Measurements from ENCODE around the gene DNAJB2. TPM values are rescaled to one million over a fixed set of nuclear protein-coding genes. Genes with fewer than 3 reads are reported as not detected.

The DNAJB2 gene
- total RNA-seq, 1 donor from 2014 or later = 59.2 TPM

DNA sequence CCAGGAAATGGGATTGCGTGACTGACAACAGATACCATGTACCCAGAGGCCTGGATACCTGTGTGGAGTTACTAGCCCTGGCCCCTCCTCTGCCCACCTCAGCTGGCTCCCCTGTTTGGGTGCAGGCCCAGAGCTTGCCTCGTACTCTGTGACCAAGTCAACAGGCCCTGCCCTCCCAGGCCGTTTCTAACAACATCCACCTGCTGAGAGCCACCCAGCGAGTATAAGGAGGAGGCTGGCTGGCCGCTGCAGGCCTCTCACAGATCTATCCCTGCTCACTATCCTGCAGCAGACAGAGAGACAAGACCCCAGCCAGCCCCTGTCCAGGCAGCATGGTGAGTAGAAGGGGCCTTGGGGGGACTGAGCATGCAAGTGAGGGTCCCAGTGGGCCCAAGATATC lies 12.9 kb upstream of the DNAJB2 start:
- Mint-ChIP-seq H3K4me1 (no peaks in the 10 kb centered on the region), H3K27ac (ENCODE audit: unreplicated experiment) (no peak overlapping the region), H3K27me3 (ENCODE audit: low read depth) (peaks cover 70% of the 10 kb centered on the region), H3K9me3 (no peaks in the 10 kb centered on the region), H3K4me3 (no peak overlapping the region), H3K36me3 (ENCODE audit: low read depth) (no peaks in the 10 kb centered on the region)
- no peak for DNase-seq (ENCODE audit: low read depth, low spot score)
- TF ChIP-seq, protein P1, sequence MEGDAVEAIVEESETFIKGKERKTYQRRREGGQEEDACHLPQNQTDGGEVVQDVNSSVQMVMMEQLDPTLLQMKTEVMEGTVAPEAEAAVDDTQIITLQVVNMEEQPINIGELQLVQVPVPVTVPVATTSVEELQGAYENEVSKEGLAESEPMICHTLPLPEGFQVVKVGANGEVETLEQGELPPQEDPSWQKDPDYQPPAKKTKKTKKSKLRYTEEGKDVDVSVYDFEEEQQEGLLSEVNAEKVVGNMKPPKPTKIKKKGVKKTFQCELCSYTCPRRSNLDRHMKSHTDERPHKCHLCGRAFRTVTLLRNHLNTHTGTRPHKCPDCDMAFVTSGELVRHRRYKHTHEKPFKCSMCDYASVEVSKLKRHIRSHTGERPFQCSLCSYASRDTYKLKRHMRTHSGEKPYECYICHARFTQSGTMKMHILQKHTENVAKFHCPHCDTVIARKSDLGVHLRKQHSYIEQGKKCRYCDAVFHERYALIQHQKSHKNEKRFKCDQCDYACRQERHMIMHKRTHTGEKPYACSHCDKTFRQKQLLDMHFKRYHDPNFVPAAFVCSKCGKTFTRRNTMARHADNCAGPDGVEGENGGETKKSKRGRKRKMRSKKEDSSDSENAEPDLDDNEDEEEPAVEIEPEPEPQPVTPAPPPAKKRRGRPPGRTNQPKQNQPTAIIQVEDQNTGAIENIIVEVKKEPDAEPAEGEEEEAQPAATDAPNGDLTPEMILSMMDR (conservative IDR thresholded peaks at IDR 0.05) = no peak

DNA sequence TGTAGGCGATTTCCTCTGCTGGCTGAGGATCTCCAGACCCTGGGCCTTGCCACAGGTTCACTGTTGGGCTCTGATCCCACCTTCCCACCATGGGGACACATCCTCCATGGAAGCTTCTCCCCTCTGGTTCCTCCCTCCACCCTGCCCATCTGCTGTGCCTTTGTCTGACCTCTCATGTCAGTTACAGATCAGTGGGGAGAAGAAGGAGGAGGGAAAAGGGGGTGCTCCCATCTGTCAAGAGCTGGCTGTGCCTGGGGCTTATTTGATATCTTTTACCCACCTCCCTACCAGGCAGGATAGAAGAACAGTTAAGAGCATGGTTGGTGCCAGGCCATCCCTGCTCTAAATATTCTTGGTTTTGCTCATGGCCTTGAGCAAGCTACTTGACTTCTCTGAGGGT lies 12.3 kb upstream of the DNAJB2 start:
- no peaks in the 10 kb centered on the region for H3K36me3 Mint-ChIP-seq (ENCODE audit: low read depth)
- no peaks in the 10 kb centered on the region for H3K4me1 Mint-ChIP-seq
- TF ChIP-seq, protein P1 (conservative IDR thresholded peaks at IDR 0.05) = no peak
- no peak for DNase-seq (ENCODE audit: low read depth, low spot score)
- H3K9me3 Mint-ChIP-seq = no peaks in the 10 kb centered on the region
- no peak overlapping the region for H3K27ac Mint-ChIP-seq (ENCODE audit: unreplicated experiment)
- H3K4me3 Mint-ChIP-seq = no peak overlapping the region
- peaks cover 68% of the 10 kb centered on the region for H3K27me3 Mint-ChIP-seq (ENCODE audit: low read depth)

DNA sequence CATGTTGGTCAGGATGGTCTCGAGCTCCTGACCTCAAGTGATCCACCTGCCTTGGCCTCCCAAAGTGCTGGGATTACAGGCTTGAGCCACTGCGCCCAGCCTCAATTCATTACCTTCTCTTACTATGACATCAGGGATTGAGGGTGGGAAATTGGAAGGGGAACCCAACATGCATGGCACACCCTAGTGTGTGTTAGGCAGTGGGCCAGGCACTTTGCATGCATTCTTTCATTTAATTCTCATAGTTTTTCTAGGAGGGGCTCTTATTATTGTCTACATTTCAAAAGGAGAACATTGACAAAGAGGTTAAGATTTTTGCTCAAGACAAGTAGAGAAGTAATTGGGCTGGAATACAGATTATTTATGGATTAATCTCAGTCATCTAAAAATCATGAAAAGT lies 10.9 kb upstream of the DNAJB2 start:
- TF ChIP-seq, protein P1 (conservative IDR thresholded peaks at IDR 0.05) = no peak
- H3K27ac Mint-ChIP-seq (ENCODE audit: unreplicated experiment) = no peak overlapping the region
- no peak for DNase-seq (ENCODE audit: low read depth, low spot score)
- H3K27me3 Mint-ChIP-seq (ENCODE audit: low read depth) = peaks cover 64% of the 10 kb centered on the region
- no peak overlapping the region for H3K4me3 Mint-ChIP-seq
- H3K36me3 Mint-ChIP-seq (ENCODE audit: low read depth) = no peaks in the 10 kb centered on the region
- no peaks in the 10 kb centered on the region for H3K9me3 Mint-ChIP-seq
- no peaks in the 10 kb centered on the region for H3K4me1 Mint-ChIP-seq

DNA sequence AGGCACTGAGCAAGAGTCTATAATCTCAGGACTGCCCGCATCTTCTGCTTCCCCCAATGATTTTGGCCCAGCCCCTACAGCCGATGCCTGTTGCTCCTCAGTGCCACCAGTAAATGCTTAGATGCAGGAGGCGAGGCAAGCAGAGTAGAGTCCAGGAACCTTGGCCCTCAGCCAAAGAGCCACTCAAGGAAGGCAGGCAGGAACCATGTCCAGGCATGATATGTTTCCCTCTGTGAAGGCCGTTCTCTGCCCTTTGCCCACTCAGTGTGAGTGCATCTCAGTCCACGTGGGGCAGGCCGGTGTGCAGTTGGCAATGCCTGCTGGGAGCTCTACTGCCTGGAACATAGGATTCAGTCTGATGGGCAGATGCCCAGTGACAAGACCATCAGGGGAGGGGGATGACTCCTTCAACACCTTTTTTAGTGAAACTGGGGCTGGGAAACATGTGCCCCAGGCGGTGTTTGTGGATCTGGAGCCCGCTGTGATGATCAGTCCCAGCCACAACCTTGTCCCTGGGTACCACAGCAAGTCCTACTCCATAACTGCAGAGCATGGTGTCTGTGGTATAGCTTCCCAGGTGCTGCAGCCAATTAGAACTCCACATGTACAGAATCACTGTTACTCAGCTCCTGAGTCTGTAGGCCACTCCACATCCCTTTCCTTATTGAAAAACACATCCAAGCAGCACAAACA lies 9.7 kb upstream of the DNAJB2 start:
- no peak for DNase-seq (ENCODE audit: low read depth, low spot score)
- H3K27me3 Mint-ChIP-seq (ENCODE audit: low read depth) = peaks cover 62% of the 10 kb centered on the region
- H3K9me3 Mint-ChIP-seq = no peaks in the 10 kb centered on the region
- H3K4me1 Mint-ChIP-seq = no peaks in the 10 kb centered on the region
- H3K36me3 Mint-ChIP-seq (ENCODE audit: low read depth) = no peaks in the 10 kb centered on the region
- TF ChIP-seq, protein P1 (conservative IDR thresholded peaks at IDR 0.05) = no peak
- no peak overlapping the region for H3K4me3 Mint-ChIP-seq
- H3K27ac Mint-ChIP-seq (ENCODE audit: unreplicated experiment) = no peak overlapping the region

GRCh38 chr2:219270055-219270372 lies 9.2 kb upstream of the DNAJB2 start:
- Mint-ChIP-seq H3K36me3 (ENCODE audit: low read depth) (no peaks in the 10 kb centered on the region), H3K9me3 (no peaks in the 10 kb centered on the region), H3K4me1 (no peaks in the 10 kb centered on the region), H3K4me3 (no peak overlapping the region), H3K27ac (ENCODE audit: unreplicated experiment) (no peak overlapping the region), H3K27me3 (ENCODE audit: low read depth) (peaks cover 62% of the 10 kb centered on the region)
- TF ChIP-seq, protein P1 (conservative IDR thresholded peaks at IDR 0.05) = no peak
- no peak for DNase-seq (ENCODE audit: low read depth, low spot score)
